Measurements from ENCODE around the gene RFPL2.

RFPL2 gene

GRCh38 chr22:32204040-32204855 is 625 bp downstream of the RFPL2 start:
- DNase-seq: no peak
- peaks cover 15% of the 10 kb centered on the region for H3K27me3 ChIP-seq (replicated peaks)
- no peak overlapping the region for H3K27ac ChIP-seq
- H3K4me3 ChIP-seq (ENCODE audit: low read depth, low read length): no peak overlapping the region
- no peaks in the 10 kb centered on the region for H3K36me3 ChIP-seq (replicated peaks)
- no peak for TF ChIP-seq CTCF (IDR thresholded peaks at IDR 0.05; ENCODE audit: low read depth, low read length, missing control alignments)
- in situ Hi-C loops (cut with HindIII; ENCODE audit: low pct_ligation_motif_present, low sequenced_read_pairs): no loop called here

- Histone ChIP-seq H3K4me3 (ENCODE audit: low read depth, low read length) (no peak overlapping the region), H3K36me3 (replicated peaks) (no peaks in the 10 kb centered on the region), H3K27ac (no peak overlapping the region), H3K27me3 (replicated peaks) (peaks cover 15% of the 10 kb centered on the region)
- in situ Hi-C loops (cut with HindIII; ENCODE audit: low pct_ligation_motif_present, low sequenced_read_pairs): no loop called here
- TF ChIP-seq CTCF (IDR thresholded peaks at IDR 0.05; ENCODE audit: low read depth, low read length, missing control alignments): no peak
- DNase-seq: no peak
Observed at GRCh38 chr22:32203181-32204039, 1.5 kb downstream of the RFPL2 start.

GRCh38 chr22:32202539-32203180 is 2.2 kb downstream of the RFPL2 start:
- Histone ChIP-seq H3K27ac (no peak overlapping the region), H3K36me3 (replicated peaks) (no peaks in the 10 kb centered on the region), H3K27me3 (replicated peaks) (peaks cover 15% of the 10 kb centered on the region), H3K4me3 (ENCODE audit: low read depth, low read length) (no peak overlapping the region)
- TF ChIP-seq CTCF (IDR thresholded peaks at IDR 0.05; ENCODE audit: low read depth, low read length, missing control alignments): peak; percentile 74
- DNase-seq: peak; percentile 14
- in situ Hi-C loops (cut with HindIII; ENCODE audit: low pct_ligation_motif_present, low sequenced_read_pairs): no loop called here

GRCh38 chr22:32202161-32202538 is 2.7 kb downstream of the RFPL2 start:
- no peak for TF ChIP-seq CTCF (IDR thresholded peaks at IDR 0.05; ENCODE audit: low read depth, low read length, missing control alignments)
- Histone ChIP-seq H3K4me3 (ENCODE audit: low read depth, low read length) (no peak overlapping the region), H3K27ac (no peak overlapping the region), H3K36me3 (replicated peaks) (no peaks in the 10 kb centered on the region), H3K27me3 (replicated peaks) (peaks cover 15% of the 10 kb centered on the region)
- in situ Hi-C loops (cut with HindIII; ENCODE audit: low pct_ligation_motif_present, low sequenced_read_pairs): no loop called here
- DNase-seq: no peak

- Histone ChIP-seq H3K36me3 (replicated peaks) (no peaks in the 10 kb centered on the region), H3K27me3 (replicated peaks) (peaks cover 15% of the 10 kb centered on the region), H3K27ac (no peak overlapping the region), H3K4me3 (ENCODE audit: low read depth, low read length) (no peak overlapping the region)
- in situ Hi-C loops (cut with HindIII; ENCODE audit: low pct_ligation_motif_present, low sequenced_read_pairs): no loop called here
- DNase-seq: no peak
- no peak for TF ChIP-seq CTCF (IDR thresholded peaks at IDR 0.05; ENCODE audit: low read depth, low read length, missing control alignments)
Observed at GRCh38 chr22:32200752-32201151, 4.1 kb downstream of the RFPL2 start.
